Immature natural killer cell (primary cell): Measurements from ENCODE around the gene DAPP1. TPM values are rescaled to one million over a fixed set of nuclear protein-coding genes. Genes with fewer than 3 reads are reported as not detected.

Source experiments
- DNase-seq, 3 donors: peaks; one replicate each; pipeline ENCODE4 v3.0.0; 2022; ENCODE audit warnings: mixed read lengths in 1 of 3
- H3K27ac Mint-ChIP-seq, 6 donors: one replicate each; pipeline ENCODE4 v1.8.0; 2020; ENCODE audit warnings: mixed read lengths in 6 of 6, mild to moderate bottlenecking in 5 of 6, inconsistent platforms in 4 of 6, moderate library complexity in 3 of 6
- H3K27me3 Mint-ChIP-seq, 3 donors: one replicate each; pipeline ENCODE4 v1.8.0; 2020 to 2021; ENCODE audit warnings: low read depth in 3 of 3, mild to moderate bottlenecking in 3 of 3, mixed read lengths in 3 of 3, moderate library complexity in 3 of 3, inconsistent platforms in 1 of 3
- H3K36me3 Mint-ChIP-seq, 3 donors: one replicate each; pipeline ENCODE4 v1.8.0; 2020; ENCODE audit warnings: mixed read lengths in 3 of 3, inconsistent platforms in 2 of 3, mild to moderate bottlenecking in 2 of 3
- H3K4me1 Mint-ChIP-seq, 2 donors: one replicate each; pipeline ENCODE4 v1.8.0; 2020; ENCODE audit warnings: inconsistent platforms in 2 of 2, mild to moderate bottlenecking in 2 of 2, mixed read lengths in 2 of 2, moderate library complexity in 1 of 2
- H3K4me3 Mint-ChIP-seq, 5 donors: one replicate each; pipeline ENCODE4 v1.8.0; 2020; ENCODE audit warnings: mild to moderate bottlenecking in 5 of 5, mixed read lengths in 5 of 5, inconsistent platforms in 3 of 5, moderate library complexity in 3 of 5
- H3K9me3 Mint-ChIP-seq, 6 donors: one replicate each; pipeline ENCODE4 v1.8.0; 2020; ENCODE audit warnings: mild to moderate bottlenecking in 6 of 6, mixed read lengths in 6 of 6, inconsistent platforms in 4 of 6, moderate library complexity in 3 of 6
- polyA plus RNA-seq, 3 donors: library from polyadenylated mRNA; unstranded; fragments of 300-500 nt; fragmentation: Illumina TruSeq; gene quantifications; one replicate each; pipeline ENCODE4 v1.2.3, GENCODE V29; 2021

The DAPP1 gene
- polyA plus RNA-seq, 3 donors from 2014 or later: 11.7 to 13.8 (median 13.2) TPM

GRCh38 chr4:99876946-99877345, 60.3 kb downstream of the DAPP1 start:
- DNase-seq: no peak
- peaks cover 14 to 38% (median 14%) of the 10 kb centered on the region in 3 donors for H3K36me3 Mint-ChIP-seq
- H3K9me3 Mint-ChIP-seq: no peaks in the 10 kb centered on the region
- H3K27me3 Mint-ChIP-seq: peaks cover 0 to 2% (median 0%) of the 10 kb centered on the region in 3 donors
- no peaks in the 10 kb centered on the region for H3K4me1 Mint-ChIP-seq
- H3K27ac Mint-ChIP-seq: peak overlapping the region in 1 of 6 donors; percentile 2
- no peak overlapping the region for H3K4me3 Mint-ChIP-seq

GRCh38 chr4:99878604-99879003, 62.0 kb downstream of the DAPP1 start:
- Mint-ChIP-seq H3K9me3 (no peaks in the 10 kb centered on the region), H3K4me1 (no peaks in the 10 kb centered on the region), H3K4me3 (no peak overlapping the region), H3K36me3 (peaks cover 14 to 43% (median 14%) of the 10 kb centered on the region in 3 donors), H3K27me3 (peaks cover 0 to 2% (median 0%) of the 10 kb centered on the region in 3 donors), H3K27ac (no peak overlapping the region)
- no peak for DNase-seq

- no peak for DNase-seq
- H3K36me3 Mint-ChIP-seq: peaks cover 14 to 49% (median 14%) of the 10 kb centered on the region in 3 donors
- H3K4me3 Mint-ChIP-seq: no peak overlapping the region
- no peaks in the 10 kb centered on the region for H3K4me1 Mint-ChIP-seq
- no peak overlapping the region for H3K27ac Mint-ChIP-seq
- peaks cover 0 to 2% (median 0%) of the 10 kb centered on the region in 3 donors for H3K27me3 Mint-ChIP-seq
- H3K9me3 Mint-ChIP-seq: no peaks in the 10 kb centered on the region
These were observed 62.8 kb downstream of the DAPP1 start for GRCh38 chr4:99879458-99879857.

GRCh38 chr4:99885063-99885664, 68.5 kb downstream of the DAPP1 start:
- H3K9me3 Mint-ChIP-seq: no peaks in the 10 kb centered on the region
- H3K36me3 Mint-ChIP-seq: peaks cover 5 to 25% (median 15%) of the 10 kb centered on the region in 3 donors
- no peak overlapping the region for H3K27ac Mint-ChIP-seq
- DNase-seq: peak; percentile 11 to 26 (median 14)
- no peak overlapping the region for H3K4me3 Mint-ChIP-seq
- peaks cover under 1 to 10% of the 10 kb centered on the region in 2 donors for H3K4me1 Mint-ChIP-seq
- peaks cover 0 to 2% (median 0%) of the 10 kb centered on the region in 3 donors for H3K27me3 Mint-ChIP-seq

DNA sequence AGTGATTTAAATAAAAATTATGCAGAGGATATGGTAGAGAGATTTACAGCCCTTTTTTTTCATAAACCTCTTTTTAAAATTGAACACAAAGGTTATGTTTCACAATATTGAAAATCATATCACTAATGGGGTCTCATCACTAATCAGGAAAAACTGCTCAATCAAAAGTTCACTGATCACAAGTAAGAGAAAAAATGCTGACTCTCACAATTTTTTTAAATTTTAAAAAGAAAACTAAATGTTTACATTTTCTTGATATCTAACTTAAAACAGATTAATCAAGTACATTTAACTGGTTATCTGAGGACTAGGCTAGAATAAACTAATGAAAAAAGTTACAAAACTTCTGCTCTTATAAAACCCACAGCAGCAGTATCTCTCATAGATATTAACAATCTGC, 69.1 kb downstream of the DAPP1 start:
- Mint-ChIP-seq H3K4me1 (peaks cover 2 to 12% of the 10 kb centered on the region in 2 donors), H3K9me3 (no peaks in the 10 kb centered on the region), H3K4me3 (no peak overlapping the region), H3K36me3 (peaks cover 4 to 22% (median 14%) of the 10 kb centered on the region in 3 donors), H3K27ac (no peak overlapping the region), H3K27me3 (no peaks in the 10 kb centered on the region)
- DNase-seq: no peak

DNA sequence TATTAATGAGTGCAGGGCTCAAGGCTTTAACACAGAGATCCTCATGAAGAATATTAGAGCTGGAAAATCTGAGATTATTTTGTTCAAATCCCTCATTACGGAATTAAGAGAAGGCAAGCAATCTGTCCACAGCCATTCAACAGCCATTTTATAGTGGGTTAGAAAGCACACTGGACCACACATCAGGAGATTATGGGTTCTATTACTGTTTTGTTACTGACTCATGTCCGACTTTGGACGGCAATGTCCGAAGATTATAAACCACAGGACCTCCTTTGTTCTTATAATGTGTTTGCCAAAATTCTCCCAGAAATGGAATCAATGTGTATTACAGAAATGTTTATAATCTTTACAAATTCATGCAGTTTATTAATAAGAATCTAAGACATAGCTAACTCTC, 69.5 kb downstream of the DAPP1 start:
- H3K36me3 Mint-ChIP-seq: peaks cover 4 to 27% (median 14%) of the 10 kb centered on the region in 3 donors
- H3K27ac Mint-ChIP-seq: no peak overlapping the region
- DNase-seq: no peak
- H3K4me1 Mint-ChIP-seq: peaks cover 6 to 16% of the 10 kb centered on the region in 2 donors
- no peak overlapping the region for H3K4me3 Mint-ChIP-seq
- H3K27me3 Mint-ChIP-seq: no peaks in the 10 kb centered on the region
- no peaks in the 10 kb centered on the region for H3K9me3 Mint-ChIP-seq

DNA sequence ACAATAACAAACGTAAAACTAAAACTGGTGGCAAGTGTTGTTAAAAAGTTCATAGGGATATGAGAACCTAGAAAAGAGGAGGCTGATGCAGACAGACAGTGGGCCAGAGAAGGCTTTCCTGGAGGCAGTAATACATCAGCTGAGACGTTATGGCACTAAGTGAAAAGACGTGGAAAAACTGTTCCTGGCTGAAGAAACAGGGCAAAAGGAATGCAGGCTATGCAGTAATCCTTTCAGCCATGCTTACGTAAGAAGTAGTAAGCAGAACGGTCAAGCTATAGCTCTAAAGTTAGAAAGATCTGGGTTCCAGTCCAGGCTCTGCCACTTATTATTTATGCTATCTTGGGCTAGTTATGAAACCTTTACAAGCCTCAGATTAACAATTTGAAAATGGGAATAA, 71.2 kb downstream of the DAPP1 start:
- peaks cover 12 to 29% of the 10 kb centered on the region in 2 donors for H3K4me1 Mint-ChIP-seq
- H3K36me3 Mint-ChIP-seq: peaks cover 0 to 18% (median 8%) of the 10 kb centered on the region in 3 donors
- H3K4me3 Mint-ChIP-seq: no peak overlapping the region
- H3K27me3 Mint-ChIP-seq: no peaks in the 10 kb centered on the region
- DNase-seq: no peak
- no peak overlapping the region for H3K27ac Mint-ChIP-seq
- H3K9me3 Mint-ChIP-seq: no peaks in the 10 kb centered on the region

DNA sequence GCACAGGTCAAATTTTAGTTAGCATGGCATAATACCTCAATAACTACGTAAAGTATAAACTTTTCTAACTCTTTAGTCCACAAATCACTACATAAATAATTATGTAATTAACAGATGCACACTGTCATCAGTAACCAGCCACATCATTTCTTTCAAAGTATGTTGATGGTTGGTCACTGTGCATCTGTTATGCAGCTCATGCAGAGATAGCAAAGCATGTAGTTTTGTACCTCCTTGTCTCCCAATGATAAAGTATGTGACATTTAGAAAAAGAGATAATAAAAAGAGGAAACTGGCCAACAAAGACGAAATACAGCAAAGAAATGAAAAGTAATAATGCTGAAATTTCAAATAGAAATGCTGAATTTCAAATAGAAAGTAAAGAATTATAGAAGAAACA, 74.7 kb downstream of the DAPP1 start:
- H3K27ac Mint-ChIP-seq: peak overlapping the region in 1 of 6 donors; percentile 64
- H3K27me3 Mint-ChIP-seq: peaks cover 4 to 14% (median 4%) of the 10 kb centered on the region in 3 donors
- peak overlapping the region in 1 of 5 donors; percentile 34 for H3K4me3 Mint-ChIP-seq
- H3K4me1 Mint-ChIP-seq: peaks cover 35 to 57% of the 10 kb centered on the region in 2 donors
- DNase-seq: no peak
- peaks cover 0 to 7% (median 4%) of the 10 kb centered on the region in 3 donors for H3K36me3 Mint-ChIP-seq
- no peaks in the 10 kb centered on the region for H3K9me3 Mint-ChIP-seq

DNA sequence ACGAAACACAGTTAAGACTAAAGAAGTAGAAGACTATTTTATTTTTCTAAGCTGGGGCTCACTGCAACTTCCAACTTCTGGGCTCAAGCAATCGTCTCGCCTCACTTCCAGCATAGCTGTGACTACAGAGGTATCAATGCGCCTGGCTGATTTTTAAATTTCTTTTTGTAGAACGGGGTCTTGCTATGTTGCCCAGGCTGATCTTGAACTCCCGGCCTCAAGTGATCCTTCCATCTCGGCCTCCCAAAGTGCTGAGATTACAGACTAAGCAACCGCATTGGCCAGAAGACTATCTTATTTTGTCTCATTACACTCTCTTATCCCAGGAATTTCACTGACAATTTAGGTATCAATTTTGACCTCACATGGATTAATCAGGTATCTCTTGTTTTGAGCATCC, 76.4 kb downstream of the DAPP1 start:
- H3K27ac Mint-ChIP-seq: peak overlapping the region; percentile 91 to 98 (median 96)
- peaks cover 4 to 14% (median 4%) of the 10 kb centered on the region in 3 donors for H3K27me3 Mint-ChIP-seq
- peaks cover 35 to 57% of the 10 kb centered on the region in 2 donors for H3K4me1 Mint-ChIP-seq
- no peak for DNase-seq
- peak overlapping the region; percentile 97 to 99 (median 97) for H3K4me3 Mint-ChIP-seq
- no peaks in the 10 kb centered on the region for H3K9me3 Mint-ChIP-seq
- H3K36me3 Mint-ChIP-seq: peaks cover 0 to 4% (median 0%) of the 10 kb centered on the region in 3 donors

DNA sequence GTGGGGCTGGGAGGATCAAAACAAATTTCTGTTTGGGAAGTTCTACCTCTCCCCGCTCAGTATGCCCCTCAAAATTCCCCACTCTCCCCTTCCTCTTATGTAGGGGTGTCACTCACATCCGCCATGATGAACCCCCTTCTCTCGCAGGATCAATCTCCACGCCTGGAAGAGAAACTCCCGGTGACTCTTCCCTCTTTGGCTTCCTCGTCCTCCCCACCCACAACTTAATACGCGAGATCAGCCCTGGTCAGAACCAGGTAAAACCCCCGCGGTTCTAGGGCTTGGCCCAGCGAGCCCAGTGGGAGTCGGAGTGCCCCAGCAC, 77.2 kb downstream of the DAPP1 start:
- peaks cover 4 to 14% (median 4%) of the 10 kb centered on the region in 3 donors for H3K27me3 Mint-ChIP-seq
- H3K4me1 Mint-ChIP-seq: peaks cover 35 to 53% of the 10 kb centered on the region in 2 donors
- H3K27ac Mint-ChIP-seq: peak overlapping the region; percentile 91 to 98 (median 96)
- no peak for DNase-seq
- H3K4me3 Mint-ChIP-seq: peak overlapping the region; percentile 97 to 99 (median 97)
- peaks cover 0 to 4% (median 0%) of the 10 kb centered on the region in 3 donors for H3K36me3 Mint-ChIP-seq
- no peaks in the 10 kb centered on the region for H3K9me3 Mint-ChIP-seq

DNA sequence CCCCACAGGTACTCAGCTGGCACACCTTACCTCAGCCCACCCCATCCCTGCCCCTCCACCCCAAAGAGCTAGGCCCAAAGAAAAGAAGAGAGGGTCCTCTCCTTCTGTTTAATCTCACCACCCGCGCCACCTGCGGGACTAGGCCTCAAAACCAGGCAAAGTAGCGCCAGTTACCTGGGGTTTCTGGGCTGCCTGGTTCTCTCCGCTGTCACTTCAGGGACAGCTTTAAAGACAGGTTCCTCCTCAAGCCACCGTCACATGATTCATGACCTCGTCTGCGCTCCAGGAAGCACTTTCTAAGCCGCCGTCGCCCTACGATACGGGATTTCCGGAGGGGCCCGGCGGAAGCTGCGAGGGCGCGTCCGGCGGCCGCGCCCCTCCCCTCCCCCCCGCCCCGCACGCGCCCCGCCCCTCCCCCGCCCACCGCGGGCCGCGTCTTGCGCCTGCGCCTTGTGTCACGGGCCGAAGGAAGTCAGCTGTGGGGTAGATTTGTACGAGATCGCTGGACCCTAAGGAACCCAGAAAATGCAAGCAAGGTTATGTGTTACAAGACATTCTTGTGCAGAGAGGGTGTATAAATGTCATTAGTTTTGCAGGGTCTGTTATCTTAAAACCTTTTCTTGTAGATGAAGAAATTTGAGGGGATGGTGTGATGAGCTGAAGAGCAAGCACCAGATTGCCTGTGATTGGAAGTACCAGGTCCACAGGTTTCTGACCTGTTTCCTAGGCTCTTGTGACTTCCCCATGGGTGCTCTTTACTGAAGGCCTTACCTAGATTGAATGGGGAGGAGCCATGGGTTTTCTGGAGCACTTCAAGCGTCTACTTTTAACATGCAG, 77.8 kb downstream of the DAPP1 start, which contains the start of gene LAMTOR3:
Gene LAMTOR3 (minus strand): TSS at position 267 of the 837 bp plus-strand sequence. CDS start 464 bp downstream, outside the sequence.
- peaks cover 35 to 51% of the 10 kb centered on the region in 2 donors for H3K4me1 Mint-ChIP-seq

DNA sequence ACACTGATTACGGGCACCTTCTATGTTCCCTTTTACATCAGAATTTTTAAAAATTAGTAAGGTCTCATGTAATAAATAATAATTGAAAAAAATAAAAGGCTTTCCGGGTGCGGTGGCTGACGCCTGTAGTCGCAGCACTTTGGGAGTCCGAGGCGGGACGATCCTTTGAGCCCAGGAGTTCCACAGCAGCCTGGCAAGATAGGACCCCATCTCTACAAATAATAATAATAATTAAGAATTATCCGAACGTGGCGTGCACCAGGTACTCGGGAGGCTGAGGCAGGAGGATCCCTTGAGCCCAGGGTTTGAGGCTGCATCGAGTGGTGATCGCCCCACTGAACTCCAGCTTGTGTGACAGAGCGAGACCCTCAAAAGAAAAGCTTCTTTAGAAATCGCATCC, 78.4 kb downstream of the DAPP1 start:
- H3K27me3 Mint-ChIP-seq: peaks cover 4 to 14% (median 4%) of the 10 kb centered on the region in 3 donors
- no peak for DNase-seq
- H3K4me3 Mint-ChIP-seq: peak overlapping the region; percentile 56 to 98 (median 97)
- peaks cover 35 to 47% of the 10 kb centered on the region in 2 donors for H3K4me1 Mint-ChIP-seq
- H3K27ac Mint-ChIP-seq: peak overlapping the region in 4 of 6 donors; percentile 84 to 96 (median 93)
- peaks cover 0 to 4% (median 0%) of the 10 kb centered on the region in 3 donors for H3K36me3 Mint-ChIP-seq
- H3K9me3 Mint-ChIP-seq: no peaks in the 10 kb centered on the region

More for the DNA sequence above, 77.8 kb downstream of the DAPP1 start, which contains the start of gene LAMTOR3:
- Mint-ChIP-seq H3K36me3 (peaks cover 0 to 4% (median 0%) of the 10 kb centered on the region in 3 donors), H3K4me3 (peak within 1 kb of the TSS; percentile 97 to 99 (median 97)), H3K27ac (peak within 1 kb of the TSS; percentile 91 to 98 (median 96)), H3K27me3 (peaks cover 4 to 14% (median 4%) of the 10 kb centered on the region in 3 donors), H3K9me3 (no peaks in the 10 kb centered on the region)
- DNase-seq: peak; percentile 86 to 90 (median 89)

GRCh38 chr4:99915449-99915848, 98.8 kb downstream of the DAPP1 start:
- peak overlapping the region in 2 of 6 donors; percentile 2 to 51 for H3K27ac Mint-ChIP-seq
- H3K4me3 Mint-ChIP-seq: no peak overlapping the region
- DNase-seq: no peak
- peaks cover 8 to 48% of the 10 kb centered on the region in 2 donors for H3K4me1 Mint-ChIP-seq
- H3K36me3 Mint-ChIP-seq: peaks cover 36 to 41% (median 36%) of the 10 kb centered on the region in 3 donors
- H3K27me3 Mint-ChIP-seq: peaks cover 0 to 1% (median 0%) of the 10 kb centered on the region in 3 donors
- peaks cover 0 to 9% (median 4%) of the 10 kb centered on the region in 6 donors for H3K9me3 Mint-ChIP-seq
